ENCODE data around the gene TGFB1I1.

- TF ChIP-seq, protein P1, sequence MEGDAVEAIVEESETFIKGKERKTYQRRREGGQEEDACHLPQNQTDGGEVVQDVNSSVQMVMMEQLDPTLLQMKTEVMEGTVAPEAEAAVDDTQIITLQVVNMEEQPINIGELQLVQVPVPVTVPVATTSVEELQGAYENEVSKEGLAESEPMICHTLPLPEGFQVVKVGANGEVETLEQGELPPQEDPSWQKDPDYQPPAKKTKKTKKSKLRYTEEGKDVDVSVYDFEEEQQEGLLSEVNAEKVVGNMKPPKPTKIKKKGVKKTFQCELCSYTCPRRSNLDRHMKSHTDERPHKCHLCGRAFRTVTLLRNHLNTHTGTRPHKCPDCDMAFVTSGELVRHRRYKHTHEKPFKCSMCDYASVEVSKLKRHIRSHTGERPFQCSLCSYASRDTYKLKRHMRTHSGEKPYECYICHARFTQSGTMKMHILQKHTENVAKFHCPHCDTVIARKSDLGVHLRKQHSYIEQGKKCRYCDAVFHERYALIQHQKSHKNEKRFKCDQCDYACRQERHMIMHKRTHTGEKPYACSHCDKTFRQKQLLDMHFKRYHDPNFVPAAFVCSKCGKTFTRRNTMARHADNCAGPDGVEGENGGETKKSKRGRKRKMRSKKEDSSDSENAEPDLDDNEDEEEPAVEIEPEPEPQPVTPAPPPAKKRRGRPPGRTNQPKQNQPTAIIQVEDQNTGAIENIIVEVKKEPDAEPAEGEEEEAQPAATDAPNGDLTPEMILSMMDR (IDR thresholded peaks at IDR 0.05; ENCODE audit: low read depth, low read length, poor library complexity, severe bottlenecking), result no peak
- no peak for TF ChIP-seq EZH2phosphoT487 (IDR thresholded peaks at IDR 0.05; ENCODE audit: borderline replicate concordance, low read length)
Measured at GRCh38 chr16:31502981-31503380, 31.0 kb downstream of the TGFB1I1 start.
